IPS-15b (cell line): Measurements from ENCODE around the gene COL18A1.
"Not testable (repeated sequence)": the region's sequence is repeated elsewhere in the genome, so short reads cannot be mapped to it uniquely, and the experiment has no call there.

Experiments used
- H3K27me3 ChIP-seq: one replicate; pipeline ENCODE4 v1.6.1; 2013; ENCODE audit warnings: low read length; ENCODE audit not compliant: control insufficient read depth, insufficient read depth
- H3K36me3 ChIP-seq: one replicate; pipeline ENCODE4 v1.6.1; 2013; ENCODE audit warnings: low read length; ENCODE audit not compliant: control insufficient read depth, insufficient read depth
- H3K4me1 ChIP-seq: one replicate; pipeline ENCODE4 v1.6.1; 2013; ENCODE audit warnings: mild to moderate bottlenecking, low read length; ENCODE audit not compliant: control insufficient read depth, insufficient read depth
- H3K4me3 ChIP-seq: one replicate; pipeline ENCODE4 v1.5.1; 2013; ENCODE audit warnings: low read depth, low read length
- H3K9ac ChIP-seq: one replicate; pipeline ENCODE4 v1.6.1; 2013; ENCODE audit warnings: low read depth, mild to moderate bottlenecking, low read length
- H3K9me3 ChIP-seq: one replicate; pipeline ENCODE4 v1.6.1; 2013; ENCODE audit warnings: mild to moderate bottlenecking, low read length; ENCODE audit not compliant: control insufficient read depth, insufficient read depth

Gene COL18A1

DNA sequence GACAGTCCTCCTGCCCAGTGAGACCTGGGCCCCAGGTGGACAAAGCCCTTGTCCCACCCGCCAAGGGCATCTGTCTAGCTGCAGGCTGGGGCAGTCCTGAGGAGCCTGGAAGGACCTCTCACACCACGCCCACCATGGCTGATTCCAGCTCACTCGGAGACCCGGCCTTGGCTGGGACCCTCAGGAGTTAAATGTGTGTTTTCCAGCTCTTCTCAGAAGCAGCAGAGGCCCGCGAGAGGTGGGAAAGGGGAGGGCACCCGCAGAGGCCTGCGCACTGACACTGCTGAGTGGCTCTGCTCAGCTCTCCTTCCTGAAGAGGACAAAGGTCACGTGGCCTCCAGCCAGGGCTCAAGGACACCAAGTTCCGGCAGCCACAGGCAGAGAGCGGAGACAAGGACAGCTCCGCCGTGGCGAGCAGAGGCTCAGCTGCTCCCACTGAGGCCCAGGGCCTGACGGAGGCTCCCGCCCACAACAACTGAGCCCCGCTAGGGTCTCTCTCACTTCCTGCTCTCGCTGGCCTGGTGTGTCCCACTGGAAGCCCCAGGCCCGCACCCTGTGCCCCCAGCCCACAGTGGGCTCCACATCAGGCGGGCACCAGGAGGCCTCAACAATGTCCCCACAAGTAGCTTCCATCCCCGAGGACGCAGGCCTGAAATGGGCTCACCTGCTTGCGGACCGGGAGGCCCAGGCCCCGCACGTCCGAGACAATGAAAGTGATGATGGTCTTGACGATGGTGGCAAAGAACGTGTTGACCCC, 120.4 kb downstream of the COL18A1 start:
- no peaks in the 10 kb centered on the region for H3K4me1 ChIP-seq
- H3K27me3 ChIP-seq = no peaks in the 10 kb centered on the region
- H3K36me3 ChIP-seq = peaks cover 29% of the 10 kb centered on the region
- H3K9me3 ChIP-seq = no peaks in the 10 kb centered on the region
- no peak overlapping the region for H3K9ac ChIP-seq
- H3K4me3 ChIP-seq = no peak overlapping the region

DNA sequence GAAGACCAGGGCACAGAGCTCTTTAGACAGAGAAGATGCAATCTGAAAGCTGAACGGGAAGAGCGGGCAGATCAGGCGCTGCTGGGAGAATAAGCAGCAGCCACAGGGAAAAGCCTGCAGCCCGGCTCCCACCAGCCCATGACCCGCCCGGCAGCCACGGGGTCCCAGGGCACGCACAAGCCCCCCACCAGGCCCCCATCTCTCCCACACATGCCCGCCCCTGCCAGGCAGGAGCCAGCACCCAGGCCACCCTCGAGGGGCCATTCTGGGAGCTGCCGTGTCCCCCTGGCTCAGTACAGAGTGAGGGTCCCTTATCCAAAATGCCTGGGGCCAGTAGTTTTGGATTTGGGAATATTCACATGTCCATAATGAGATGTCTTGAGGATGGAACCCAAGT, 120.9 kb downstream of the COL18A1 start:
- Histone ChIP-seq H3K9ac (no peak overlapping the region), H3K27me3 (no peaks in the 10 kb centered on the region), H3K9me3 (no peaks in the 10 kb centered on the region), H3K4me3 (no peak overlapping the region), H3K4me1 (no peaks in the 10 kb centered on the region), H3K36me3 (peaks cover 33% of the 10 kb centered on the region)

DNA sequence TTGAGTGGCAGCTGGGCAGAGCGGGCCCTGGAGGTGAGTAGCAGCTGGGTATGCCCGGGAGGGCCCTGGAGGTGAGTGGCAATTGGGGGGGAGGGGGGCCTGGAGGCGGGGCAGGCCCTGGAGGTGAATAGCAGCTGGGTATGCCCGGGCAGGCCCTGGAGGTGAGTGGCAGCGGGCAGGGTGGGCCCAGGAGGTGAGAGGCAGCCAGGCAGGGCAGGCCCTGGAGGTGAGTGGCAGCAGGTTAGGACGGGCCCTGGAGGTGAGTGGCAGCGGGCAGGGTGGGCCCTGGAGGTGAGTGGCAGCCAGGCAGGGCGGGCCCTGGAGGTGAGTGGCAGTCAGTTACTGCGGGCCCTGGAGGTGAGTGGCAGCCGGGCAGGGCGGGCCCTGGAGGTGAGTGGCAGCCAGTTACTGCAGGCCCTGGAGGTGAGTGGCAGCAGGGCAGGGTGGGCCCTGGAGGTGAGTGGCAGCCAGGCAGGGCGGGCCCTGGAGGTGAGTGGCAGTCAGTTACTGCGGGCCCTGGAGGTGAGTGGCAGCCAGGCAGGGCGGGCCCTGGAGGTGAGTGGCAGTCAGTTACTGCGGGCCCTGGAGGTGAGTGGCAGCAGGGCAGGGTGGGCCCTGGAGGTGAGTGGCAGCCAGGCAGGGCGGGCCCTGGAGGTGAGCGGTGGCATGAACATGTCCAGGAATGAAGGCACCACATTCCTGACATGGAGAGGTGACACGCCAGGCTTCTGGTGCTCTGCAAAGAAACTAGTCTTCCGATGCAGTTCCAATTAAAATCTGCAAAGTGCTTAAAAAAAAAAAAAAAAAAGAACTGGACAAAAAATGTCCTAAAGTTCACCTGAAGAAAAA, 122.4 kb downstream of the COL18A1 start:
- not testable (repeated sequence) for H3K9ac ChIP-seq, H3K4me3 ChIP-seq, H3K4me1 ChIP-seq, H3K27me3 ChIP-seq, H3K9me3 ChIP-seq
- H3K36me3 ChIP-seq = peaks cover 39% of the 10 kb centered on the region

DNA sequence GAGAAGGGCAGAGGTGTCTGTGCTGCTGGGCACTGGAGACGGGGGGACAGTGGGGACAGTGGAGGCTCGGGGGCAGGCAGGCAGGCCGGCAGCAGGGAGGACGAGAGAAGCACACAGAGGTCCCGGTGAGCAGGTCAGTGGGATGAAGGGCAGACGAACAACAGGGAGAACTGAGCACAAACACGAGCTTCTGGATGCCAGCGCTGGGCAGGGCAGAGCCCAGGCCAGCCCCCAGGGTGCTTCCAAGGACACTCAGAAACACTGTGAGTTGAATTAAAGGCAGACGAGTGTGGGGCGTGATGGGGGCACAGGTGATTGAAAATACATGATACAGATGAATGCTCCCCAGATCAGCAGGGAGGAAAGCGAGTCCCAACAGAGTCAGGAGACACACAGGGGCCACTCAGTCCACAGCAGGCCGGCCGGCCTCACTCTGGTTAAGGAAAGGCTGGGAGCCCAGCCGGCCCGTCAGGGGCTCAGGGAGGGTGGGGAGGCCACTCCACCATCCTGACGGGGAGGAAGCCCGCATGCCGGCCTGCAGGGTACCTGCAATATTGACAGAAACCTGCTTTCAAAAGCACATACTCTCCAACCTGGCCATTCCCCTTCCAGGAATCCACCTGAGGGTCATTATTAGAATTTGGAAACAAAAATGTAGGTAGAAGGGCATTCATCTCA, 123.2 kb downstream of the COL18A1 start:
- Histone ChIP-seq H3K9ac (no peak overlapping the region), H3K4me1 (no peaks in the 10 kb centered on the region), H3K4me3 (no peak overlapping the region), H3K9me3 (no peaks in the 10 kb centered on the region), H3K36me3 (peaks cover 38% of the 10 kb centered on the region), H3K27me3 (no peaks in the 10 kb centered on the region)

DNA sequence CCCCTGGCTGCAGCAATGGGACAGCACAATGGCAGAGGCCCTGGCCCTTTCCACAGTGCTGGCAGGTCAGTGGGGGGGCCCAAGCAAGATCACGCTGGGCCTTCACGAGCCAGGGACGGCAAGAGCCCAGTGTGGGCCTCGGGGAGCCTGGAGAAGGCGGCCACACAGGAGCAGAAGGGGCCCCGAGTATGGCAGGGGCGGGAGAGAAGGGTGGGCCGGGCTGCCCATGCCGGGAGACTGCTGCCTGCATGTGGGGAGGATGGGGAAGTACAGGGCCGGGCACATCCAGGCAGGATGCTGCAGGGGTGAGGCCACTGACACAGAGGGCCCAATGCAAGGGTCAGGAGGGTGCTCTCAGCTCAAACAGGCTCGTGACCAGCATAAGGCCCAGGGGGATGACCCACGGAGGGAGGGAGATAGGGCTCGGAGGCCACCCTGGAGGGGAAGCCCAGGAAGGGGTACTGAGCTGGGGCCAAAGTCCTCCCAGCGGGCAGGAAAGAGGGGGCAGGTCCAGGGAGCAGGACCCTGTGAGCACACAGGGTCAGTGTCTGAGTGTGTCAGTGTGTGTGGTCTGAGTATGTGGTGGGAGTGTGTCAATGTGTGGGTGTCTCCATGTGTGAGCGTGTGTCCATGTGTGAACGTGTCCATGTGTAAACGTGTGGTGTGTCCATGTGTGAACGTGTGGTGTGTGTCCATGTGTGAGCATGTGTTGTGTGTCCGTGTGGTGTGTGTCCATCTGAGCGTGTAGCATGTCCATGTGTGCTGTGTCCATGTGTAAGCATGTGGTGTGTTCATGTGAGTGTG, 124.2 kb downstream of the COL18A1 start:
- H3K4me1 ChIP-seq = no peaks in the 10 kb centered on the region
- H3K36me3 ChIP-seq = peaks cover 42% of the 10 kb centered on the region
- no peak overlapping the region for H3K4me3 ChIP-seq
- H3K9ac ChIP-seq = no peak overlapping the region
- H3K27me3 ChIP-seq = no peaks in the 10 kb centered on the region
- no peaks in the 10 kb centered on the region for H3K9me3 ChIP-seq

DNA sequence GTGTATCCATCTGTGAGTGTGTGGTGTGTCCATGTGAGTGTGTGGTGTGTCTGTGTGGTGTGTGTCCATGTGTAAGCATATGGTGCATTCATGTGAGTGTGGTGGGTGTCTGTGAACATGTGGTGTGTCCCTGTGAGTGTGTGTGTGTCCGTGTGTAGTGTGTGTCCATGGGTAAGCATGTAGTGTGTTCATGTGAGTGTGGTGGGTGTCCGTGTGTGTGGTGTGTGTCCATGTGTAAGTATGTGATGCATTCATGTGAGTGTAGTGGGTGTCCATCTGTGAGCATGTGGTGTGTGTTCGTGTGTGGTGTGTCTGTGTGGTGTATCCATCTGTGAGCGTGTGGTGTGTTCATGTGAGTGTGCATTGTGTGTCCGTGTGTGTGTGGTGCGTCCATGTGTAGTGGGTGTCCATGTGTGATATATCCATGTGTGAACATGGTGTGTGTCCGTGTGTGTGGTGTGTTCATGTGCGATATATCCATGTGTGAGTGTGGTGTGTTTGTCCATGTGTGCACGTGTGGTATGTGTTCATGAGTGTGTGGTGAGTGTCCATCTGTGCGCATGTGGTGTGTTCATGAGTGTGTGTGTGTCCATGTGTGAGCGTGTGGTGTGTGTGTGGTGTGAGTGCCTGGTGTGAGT, 124.9 kb downstream of the COL18A1 start:
- Histone ChIP-seq H3K9me3 (no peaks in the 10 kb centered on the region), H3K36me3 (peaks cover 40% of the 10 kb centered on the region), H3K4me1 (no peaks in the 10 kb centered on the region), H3K27me3 (no peaks in the 10 kb centered on the region), H3K4me3 (no peak overlapping the region), H3K9ac (no peak overlapping the region)

DNA sequence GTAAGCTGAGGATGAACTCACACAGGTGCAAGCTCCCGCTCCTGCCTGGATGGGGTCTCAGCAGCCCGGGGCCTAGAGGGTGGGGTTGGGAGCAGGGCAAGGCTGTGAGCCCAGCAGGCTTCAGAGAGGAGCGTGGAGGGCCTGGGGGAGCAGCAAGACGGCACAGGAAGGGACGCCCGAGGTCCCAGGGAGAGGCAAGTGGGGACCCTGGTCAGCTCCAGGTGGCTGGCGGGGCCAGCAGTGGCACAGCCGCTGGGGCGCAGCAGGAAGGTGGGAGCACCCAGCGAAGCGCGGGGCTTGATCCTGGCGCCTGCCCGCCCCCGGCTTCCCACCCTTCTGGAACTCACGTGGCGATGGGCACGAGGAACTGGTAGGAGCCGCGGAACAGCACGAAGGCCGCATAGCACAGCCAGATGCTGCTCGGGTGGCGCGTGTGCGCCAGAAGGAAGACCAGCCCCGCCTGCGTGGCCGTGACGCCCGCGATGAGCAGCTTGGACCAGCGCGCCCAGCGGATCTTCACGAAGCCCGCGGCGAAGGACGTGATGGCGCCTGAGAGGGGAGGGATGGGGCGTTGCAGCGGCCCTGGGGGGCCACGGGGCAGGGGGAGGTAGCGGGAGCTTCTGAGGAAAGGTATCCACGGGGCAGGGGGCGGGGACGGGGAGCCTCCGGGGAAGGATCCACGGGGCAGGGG, 125.6 kb downstream of the COL18A1 start:
- no peaks in the 10 kb centered on the region for H3K27me3 ChIP-seq
- no peaks in the 10 kb centered on the region for H3K9me3 ChIP-seq
- H3K9ac ChIP-seq = no peak overlapping the region
- H3K36me3 ChIP-seq = peaks cover 34% of the 10 kb centered on the region
- no peaks in the 10 kb centered on the region for H3K4me1 ChIP-seq
- H3K4me3 ChIP-seq = no peak overlapping the region

DNA sequence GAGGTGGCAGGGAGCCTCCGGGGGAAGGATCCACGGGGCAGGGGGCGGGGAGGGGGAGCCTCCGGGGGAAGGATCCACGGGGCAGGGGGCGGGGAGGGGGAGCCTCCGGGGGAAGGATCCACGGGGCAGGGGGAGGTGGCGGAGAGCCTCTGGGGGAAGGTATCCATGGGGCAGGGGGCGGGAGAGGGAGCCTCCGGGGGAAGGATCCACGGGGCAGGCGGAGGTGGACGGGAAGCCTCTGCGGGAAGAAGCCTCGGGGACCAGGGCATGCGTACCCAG, 126.1 kb downstream of the COL18A1 start:
- not testable (repeated sequence) for H3K4me1 ChIP-seq

DNA sequence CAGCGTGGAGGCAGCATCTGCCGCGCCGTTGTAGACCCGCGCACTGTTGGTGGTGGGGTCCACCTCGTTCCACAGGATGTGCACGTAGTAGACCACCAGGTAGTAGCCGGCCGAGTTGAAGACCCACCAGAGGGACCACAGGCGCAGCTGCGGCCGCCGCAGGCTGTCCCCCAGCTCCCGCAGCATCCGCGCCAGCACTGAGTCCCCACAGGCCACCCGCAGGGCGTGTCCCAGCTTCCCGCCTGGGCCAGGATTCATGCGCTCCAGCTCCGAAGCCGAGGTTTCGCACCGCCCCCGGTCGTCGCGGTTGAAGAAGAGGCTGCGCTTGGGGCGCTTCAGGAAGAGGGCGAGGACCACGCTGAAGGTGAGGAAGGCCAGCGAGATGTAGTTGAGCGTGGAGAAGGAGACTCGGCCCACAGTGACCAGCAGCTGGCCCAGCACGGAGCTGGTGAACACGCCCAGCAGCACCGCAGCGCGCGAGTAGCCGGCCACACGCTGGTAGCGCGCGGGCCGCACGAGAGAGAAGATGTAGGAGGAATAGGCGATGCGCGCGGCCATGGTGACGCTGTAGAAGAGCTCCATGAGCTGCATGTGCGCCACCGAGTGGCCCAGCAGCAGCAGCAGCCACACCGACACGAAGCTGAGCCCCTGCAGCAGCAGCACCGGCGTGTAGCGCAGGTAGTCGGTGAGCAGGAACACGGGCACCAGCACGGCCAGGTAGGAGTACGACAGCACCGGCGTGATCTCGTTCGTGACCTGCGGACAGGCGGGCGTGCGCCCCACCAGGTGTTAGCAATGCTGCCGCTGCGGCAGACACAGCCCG, 126.6 kb downstream of the COL18A1 start:
- Histone ChIP-seq H3K4me3 (no peak overlapping the region), H3K4me1 (no peaks in the 10 kb centered on the region), H3K9ac (no peak overlapping the region), H3K36me3 (peaks cover 35% of the 10 kb centered on the region), H3K27me3 (no peaks in the 10 kb centered on the region), H3K9me3 (no peaks in the 10 kb centered on the region)

More for the DNA sequence above, 126.1 kb downstream of the COL18A1 start:
- not testable (repeated sequence) for H3K4me3 ChIP-seq, H3K9ac ChIP-seq, H3K27me3 ChIP-seq, H3K9me3 ChIP-seq
- peaks cover 31% of the 10 kb centered on the region for H3K36me3 ChIP-seq

DNA sequence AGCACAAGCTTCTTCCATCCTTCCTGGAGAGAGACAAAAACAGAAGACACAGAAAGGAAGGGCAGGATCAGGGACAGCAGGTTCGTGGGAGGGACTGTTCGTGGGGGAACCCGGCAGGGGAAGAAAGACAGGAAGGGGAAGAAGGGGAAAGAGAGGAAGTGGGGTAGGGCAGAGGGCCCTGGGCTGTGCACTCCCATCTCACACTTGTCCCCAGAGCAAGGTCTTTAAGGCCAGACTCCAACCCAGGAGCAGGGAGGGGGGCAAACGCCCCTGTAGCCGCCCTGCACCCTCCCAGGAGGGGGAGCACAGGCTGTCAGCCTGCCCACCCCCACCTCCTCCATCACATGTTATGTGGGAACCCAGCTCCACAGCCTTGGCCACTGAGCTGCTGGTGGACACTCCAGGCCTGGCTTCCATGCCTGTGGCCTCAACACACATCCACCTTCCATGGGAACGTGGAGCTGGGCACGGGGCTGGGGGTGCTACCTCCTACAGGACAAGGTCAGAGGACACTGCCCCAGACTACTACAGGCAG, 127.9 kb downstream of the COL18A1 start:
- Histone ChIP-seq H3K9ac (no peak overlapping the region), H3K27me3 (no peaks in the 10 kb centered on the region), H3K4me1 (no peaks in the 10 kb centered on the region), H3K4me3 (no peak overlapping the region), H3K9me3 (no peaks in the 10 kb centered on the region), H3K36me3 (peaks cover 37% of the 10 kb centered on the region)
